A204.1 (cell line): ENCODE results near the gene TRPM5.

Source experiments
- FAIRE-seq: peaks from 2 replicates; lab custom pipeline; 2012; peaks lifted over from hg19 to GRCh38; lab: Jason Lieb, UNC

The TRPM5 gene

DNA sequence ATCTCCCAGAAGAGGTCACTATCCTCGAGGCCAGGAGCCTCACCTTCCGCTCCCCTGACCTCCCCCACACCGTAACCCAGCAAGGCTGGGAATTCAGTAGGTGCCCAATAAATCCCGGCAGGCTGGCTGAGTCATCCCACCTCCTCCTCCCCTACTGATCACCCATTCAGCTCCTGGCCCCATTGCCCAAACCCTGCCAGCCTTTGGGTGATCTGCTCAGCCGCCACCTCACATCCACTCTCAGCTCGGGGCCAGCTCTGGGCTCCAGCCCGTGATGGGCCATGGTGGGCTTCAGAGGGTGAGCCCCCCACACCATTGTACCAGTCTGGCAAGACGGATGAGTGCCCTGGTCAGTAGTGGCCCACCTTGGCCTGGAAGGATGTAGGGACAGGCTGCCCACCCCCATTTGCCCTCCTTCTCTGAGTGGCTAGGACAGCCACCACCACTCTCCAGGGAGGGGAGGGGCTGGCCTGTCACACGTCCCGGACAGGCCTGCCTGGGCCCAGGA is 8.2 kb downstream of the TRPM5 start:
- FAIRE-seq: no peak

DNA sequence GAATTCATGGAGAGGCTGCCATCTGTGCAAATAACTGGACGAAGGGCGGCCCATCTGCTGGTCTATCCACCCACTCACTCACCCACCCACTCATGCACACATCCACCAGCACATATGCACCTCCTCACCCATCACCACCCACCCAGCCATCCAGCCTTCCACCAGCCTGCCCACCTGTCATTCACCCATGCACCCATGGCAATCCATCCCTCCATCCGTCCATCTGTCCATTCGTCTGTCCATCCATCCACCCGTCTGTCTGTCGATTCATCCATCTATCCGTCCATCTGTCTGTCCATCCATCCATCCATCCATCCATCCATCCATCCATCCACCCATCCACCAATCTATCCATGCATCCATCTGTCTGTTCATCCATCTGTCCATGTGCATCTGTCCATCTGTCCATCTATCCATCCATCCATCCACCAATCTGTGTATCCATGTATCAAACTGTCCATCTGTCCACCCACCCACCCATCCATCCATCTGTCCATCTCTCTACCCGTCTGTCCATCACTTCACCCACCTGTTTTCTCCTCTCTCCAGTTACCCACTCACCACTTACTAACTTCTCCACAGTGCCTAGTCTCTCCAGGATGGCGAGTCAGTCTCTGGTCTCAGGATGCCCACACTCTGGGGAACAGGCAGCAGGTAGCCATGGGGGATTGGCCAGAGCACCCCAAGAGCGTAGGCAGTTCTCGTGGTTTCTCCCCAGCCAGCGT is 8.9 kb downstream of the TRPM5 start:
- no peak for FAIRE-seq

DNA sequence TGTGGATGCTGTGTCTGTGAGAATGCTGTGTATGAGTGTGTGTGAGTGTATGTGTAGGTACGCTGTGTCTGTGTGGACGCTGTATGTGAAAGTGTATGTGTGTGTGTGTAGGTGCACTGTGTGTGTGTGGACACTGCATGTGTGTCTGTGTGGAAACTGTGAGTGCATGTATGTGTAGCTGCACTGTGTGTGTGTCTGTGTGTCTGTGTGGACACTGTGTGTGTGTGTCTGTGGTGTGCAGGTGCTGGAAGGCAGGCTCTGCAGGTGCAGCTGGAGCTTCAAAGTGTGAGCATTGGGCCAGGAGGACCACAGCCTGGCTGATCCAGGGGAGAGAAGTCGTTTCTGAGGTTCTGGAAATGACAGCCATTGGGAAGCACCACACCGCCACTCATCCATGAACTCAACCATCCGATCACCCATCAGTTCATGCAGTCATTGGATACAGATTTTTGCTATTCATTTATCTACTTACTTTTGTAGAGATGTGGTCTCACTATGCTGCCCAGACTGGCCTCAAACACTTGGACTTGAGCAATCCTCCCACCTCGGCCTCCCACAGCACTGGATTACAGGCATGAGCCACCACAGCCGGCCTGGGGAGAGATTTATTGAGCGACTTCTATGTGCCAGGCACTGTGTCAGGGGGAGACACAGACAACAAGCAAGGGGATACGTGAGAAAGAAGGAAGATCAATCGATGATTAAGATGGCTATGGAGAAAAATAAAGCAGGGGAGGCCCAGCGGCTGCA is 9.6 kb downstream of the TRPM5 start:
- FAIRE-seq: no peak

DNA sequence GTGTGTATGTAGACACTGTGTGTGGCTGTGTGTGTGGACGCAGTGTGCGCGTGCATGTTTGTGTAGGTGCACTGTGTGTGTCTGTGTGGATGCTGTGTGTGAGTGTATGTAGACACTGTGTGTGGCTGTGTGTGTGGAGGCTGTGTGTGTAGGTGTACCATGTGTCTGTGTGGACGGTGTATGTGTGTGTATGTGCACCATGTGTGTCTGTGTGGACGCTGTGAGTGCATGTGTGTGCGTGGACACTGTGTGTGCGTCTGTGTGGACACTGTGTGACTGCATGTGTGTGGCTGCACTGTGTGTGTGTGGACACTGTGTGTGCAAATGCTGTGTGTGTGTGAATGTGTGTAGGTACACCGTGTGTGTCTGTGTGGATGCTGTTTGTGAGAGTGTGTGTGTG is 10.3 kb downstream of the TRPM5 start:
- FAIRE-seq: no peak

DNA sequence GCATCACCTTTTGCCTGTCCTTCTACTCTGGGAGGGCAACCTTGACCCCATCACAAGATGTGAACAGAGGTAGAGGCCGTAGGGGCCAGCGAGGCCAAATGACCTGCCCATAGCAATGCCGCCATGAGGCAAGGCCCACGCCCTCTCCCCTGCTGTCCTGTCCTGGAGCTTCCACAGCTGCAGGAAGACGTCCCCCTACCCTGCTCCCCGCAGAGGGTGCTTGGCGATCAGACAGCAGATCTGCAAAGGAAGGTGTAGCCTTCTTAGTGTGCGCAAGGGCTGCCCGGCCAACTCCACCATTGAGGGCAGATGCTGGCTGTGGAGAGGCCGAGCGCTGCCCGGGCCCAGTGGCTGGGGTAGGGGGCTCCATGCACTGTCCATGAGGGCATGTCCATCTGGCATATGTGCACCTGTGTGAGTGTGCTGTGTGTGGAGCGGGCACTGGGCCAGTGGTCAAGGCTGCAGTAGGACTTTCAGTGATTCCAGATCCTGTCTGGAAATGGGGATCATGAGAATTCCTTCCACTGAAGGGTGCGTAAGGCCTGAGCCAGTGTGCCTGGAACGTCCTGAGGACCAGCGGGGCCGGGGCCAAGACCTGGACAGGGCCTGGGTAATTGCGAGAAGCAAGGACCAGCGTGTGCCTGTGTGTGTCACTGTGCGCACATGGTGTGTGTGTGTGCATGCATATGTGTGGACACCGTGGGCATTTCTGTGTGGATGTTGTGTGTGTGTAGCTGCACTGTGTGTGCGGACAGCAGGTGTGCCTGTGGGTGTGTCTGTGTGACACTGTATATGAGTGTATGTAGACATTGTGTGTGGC is 11.0 kb downstream of the TRPM5 start:
- FAIRE-seq: no peak

DNA sequence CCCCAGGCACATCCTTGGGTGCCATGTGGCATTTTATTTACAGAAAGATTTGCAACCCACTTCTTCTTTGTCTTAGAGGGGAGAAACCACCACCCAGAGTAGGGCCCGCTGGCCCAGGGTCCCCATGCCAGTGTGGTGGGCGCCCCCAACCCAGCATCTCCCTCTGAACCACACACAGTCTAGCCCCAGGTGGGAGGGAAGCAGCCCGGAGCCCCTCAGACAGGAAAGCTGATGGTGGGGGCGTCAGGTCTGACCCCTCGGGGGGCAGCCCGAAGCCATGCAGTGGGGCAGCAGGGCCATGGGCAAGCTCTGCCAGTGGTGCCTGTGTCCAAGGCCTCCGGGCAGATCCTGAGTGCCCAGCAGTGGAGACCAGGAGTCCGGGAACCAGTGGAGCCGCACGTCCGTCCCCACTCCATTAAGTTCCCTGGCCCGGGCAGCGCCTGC is 11.7 kb downstream of the TRPM5 start:
- no peak for FAIRE-seq

DNA sequence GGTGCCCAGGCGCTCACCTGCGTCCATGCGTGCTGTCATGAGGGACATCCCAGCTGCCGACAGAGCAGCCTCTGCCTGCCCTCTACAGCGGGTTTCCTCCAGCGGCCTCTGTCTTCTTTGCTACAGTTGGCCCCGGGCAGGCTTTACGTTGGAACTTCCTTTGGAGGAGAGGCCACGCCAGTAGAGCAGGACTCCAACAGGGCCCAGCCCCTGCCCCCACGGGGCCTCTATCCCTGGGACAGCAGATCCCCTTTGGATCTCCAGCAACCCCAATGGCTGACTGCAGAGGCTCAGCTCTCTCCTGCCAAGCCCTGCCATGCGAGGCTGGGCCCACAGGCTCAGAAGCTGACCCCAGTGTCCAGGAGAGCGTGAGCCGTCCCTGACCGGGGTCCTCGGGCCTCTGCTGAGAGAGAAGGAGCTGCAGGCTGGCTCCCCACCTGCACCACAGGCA is 12.1 kb downstream of the TRPM5 start:
- FAIRE-seq: no peak

DNA sequence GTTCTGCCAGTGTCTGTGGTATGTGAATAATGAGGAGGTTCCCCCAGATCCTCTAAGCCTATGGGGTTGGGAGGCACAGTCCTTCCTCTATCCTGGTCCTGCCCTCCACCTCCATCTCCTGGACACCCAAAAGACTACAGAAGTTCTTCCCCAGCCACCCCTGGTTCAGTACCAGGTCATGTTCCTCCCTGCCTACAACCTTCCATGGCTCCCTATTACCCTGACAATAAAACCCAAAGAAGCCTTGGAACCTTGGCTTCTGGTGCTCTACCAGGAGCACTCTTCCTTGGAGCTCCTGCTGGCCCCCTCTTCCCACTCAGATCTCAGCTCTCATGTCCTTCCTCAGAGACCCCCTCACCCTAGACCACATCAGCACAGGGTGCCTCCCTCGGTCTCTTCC is 12.9 kb downstream of the TRPM5 start:
- no peak for FAIRE-seq

DNA sequence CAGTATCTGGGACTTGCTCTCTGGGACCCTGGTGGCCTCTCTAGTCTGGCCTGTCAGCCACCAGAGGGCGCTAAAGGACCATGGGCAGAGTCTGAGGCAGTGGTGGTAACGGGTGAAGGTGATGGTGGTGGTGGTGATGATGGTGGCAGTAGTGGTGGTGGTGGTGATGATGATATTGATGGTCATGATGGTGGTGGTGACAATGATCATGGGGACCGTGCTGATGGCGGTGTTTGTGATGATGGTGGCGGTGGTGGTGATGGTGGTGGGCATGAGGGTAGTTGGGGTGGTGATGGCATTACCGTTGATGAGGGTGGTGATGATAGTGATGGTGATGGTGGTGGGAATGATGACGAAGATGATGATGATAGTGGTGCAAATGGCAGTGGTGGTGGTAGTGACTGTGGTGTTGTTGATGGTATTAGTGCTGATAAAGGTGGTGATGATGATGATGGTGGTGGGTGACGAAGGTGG is 16.0 kb downstream of the TRPM5 start:
- no peak for FAIRE-seq

DNA sequence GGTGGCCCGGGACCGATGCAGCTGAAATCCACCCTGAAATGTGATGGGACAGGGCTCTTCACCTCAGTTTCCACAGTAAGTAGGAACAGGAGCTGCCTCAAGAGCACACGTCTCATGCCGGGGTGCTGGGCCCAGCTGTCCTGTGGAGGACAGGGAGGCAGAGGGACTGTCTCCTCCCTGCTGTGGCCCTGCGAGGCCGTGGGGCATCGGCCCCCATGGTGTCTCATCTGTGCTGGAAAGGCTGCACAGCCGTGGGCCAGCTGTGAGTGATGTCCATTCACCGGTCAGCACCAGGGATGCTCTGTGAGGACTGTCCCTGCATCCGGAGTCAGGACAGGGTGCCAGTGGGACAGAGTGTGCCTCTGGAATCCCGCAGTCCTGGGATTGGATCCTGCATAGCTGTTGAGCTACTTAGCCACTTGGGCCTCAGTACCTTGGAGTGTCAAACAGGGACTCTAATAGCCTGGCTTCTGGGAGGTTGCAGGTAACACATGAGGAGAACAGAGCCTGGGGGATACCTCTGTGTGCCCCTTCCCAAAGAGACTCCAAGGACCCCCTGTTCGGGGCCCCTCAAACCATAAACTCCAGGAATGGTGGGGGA is 16.5 kb downstream of the TRPM5 start:
- no peak for FAIRE-seq

DNA sequence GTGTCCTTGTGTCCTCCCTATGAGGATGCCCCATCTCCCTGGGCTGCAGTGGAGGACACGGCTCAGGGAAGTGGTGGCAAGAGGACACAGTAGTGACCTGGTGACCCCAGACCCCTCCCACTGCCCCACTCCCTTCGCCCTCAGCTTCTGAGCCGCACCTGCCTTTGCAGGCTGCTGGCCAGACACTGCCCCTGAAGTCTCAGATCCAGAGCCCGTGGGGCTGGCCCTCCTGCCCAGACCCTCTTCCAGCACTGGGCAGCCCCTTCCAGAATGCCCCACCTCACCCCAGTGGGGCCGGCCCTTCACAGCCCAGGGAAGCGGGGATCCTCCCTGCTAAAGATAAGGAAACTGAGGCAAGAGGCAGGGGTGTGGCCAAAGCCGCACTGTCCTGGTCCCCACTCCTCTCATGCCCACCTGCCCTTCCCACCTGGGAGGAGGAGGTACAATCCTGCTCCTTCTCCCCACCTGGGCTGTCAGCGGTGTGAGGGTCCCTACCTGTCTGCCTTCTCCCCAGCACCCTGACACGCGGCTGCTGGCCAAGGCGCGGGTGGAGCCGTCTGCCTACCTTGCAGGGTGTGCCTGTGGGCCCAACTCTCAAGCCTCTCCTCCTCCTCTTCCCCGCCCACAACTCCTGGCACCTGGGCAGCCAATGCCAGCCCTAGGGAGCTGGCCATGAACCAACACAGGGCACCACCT is 17.3 kb downstream of the TRPM5 start:
- FAIRE-seq: no peak

DNA sequence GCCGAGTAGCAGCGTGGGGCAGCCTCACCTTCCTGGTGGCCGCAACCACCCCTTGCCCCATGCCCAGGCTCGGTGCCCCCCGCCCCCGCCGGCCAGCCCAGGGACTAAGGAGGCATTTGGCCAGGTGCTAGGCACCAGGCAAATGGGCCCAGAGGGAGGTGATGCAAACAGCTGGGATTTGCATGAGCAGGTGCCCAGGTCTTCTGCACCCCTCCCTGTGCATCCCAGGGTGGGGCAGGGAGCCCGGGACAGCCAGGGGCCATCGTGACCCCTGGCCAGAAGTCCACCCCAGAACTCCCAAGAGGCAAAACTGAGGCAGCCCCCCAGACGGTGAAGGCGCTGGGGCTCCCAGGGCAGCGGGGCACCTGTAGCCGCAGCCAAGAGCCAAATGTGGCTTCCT is 18.1 kb downstream of the TRPM5 start:
- no peak for FAIRE-seq

DNA sequence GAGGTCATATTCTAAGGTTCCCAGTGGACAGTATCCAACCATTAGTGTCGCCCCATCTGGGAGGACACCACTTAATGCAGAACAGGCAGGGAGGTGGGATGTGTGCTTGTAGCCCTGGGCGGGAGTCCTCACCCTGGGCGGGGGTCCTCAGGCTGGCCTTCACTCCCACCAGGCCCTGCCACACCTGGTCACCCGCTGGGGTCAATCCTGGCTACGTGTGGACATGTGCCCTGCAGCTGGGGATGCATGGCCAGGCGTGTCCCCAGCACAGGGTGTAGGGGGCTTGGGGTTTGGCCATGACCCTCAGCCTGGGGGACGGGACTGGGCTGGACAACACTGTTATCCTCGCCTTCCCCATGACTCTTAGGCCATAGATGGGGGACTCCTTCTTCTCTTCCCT is 18.8 kb downstream of the TRPM5 start:
- no peak for FAIRE-seq

DNA sequence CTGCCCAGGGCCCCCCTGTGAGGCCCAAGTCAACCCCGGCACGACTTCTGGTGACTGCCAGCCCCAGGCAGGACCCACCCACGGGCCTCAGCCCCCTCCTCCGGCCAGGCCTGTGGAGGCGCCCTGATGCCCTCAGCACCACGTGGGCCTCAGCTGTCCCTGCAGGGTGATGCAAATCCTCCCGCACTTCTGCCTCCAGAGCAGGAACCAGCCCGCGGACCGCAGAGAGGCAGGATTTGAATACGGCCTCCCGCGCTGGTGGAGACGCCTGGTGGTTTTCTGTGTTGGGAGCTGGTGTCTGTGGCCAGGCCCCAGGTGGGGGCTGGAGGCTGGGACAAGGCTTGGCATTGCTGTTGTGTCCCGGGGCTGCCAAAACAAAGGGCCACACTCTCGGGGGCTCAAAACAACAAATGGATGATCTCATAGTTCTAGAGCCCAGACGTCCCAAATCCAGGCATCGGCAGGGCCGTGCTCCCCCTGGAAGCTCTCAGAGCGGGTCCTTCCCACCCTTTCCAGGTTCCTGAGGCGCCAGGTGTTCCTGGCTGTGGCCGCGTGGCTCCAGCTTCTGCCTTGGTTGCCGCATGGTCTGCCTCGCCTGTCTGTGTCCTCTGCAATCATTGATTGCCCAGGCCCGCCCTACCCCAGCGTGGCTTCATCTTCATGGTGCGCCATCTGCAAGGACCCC is 19.4 kb downstream of the TRPM5 start:
- FAIRE-seq: no peak

DNA sequence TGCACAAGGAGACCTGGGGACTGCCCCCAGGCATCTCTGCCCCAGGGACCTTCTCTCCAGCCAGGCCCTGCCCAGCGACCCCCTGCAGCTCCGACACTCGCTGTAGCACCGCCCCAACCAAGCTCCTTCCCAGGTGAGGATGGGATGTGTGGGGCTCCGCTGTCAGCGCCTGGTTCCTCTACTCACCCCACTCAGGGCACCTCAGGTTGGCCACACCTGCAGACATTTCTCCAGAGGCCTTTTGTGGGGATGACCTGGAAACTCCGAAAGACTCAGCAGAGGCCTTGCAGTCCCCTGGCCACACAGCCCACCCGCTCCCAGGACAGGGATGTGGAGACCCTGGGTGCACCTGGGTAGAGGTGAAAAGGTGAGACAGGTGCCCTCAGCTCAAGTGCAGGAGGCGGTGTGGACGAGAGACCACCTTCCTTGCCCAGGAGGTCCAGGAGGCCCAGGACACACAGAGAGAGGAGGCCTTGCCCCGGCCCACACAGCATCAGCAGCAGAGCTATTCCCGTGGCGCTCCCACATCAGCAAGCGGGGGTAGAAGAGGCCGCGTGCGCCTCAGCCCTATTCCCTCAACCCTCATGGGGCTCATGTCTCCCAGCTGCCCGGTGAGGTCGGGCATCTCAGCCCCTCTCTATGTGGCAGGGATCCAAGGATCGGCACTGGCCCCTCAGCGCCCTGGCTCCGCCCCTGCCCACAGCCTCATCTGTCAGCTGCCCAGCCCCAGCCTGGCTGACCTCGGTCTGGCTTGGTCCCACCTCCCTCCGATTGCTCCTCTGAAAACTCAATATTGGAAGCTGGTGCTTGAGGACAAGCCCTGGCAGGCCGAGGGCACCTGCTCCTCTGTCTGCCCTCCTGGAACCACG is 20.9 kb downstream of the TRPM5 start:
- no peak for FAIRE-seq

DNA sequence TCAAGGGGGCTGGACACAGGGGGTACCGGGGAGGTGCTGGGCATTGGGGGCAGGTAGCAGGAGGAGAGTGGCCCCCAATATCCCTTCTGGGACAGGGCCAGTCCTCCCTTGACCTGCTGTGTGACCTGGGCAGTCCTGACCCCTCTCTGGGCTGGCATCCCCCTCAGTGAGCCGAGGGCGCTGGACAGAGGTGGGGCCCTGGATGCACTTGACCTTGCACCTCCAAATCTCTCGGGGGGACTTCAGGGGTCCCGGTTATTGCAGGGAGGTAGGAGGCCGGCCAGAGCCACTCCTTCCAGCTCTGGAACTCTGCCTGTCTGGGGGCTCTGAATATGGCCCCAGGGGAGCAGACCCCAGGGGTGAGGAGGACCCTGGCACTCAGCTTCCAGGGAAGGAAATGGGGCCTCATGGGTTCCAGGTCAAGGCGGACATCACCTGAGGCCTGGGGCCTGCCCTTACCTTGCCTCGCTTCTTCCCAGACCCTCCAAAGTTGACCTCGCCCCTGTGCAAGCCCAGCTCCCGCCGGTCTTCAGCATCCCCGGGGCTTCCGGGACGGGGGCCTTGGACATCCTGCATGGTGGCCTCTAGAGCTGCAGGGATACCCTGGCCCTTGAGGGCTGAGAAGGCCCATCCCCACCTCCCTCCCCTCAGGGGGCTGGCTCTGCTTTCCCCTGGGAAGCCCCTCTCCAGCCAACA is 21.7 kb downstream of the TRPM5 start:
- no peak for FAIRE-seq

DNA sequence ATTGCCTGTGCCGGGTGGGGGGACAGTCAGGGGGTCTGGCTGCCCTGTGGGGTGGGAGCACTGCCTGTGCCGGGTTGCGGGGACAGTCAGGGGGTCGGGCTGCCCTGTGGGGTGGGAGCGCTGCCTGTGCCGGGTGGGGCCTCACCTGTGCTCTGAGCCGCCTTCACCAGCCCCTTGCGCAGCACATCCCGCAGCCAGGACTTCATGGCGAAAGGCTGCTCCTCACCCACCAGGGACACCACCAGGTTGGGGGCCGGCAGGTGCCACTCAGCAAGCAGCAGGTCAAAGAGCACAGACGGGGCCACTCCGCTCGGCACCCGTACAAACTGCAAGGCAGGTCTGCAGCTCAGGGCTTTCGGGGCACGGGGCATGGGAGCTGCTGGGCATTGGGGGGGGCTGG is 22.3 kb downstream of the TRPM5 start:
- FAIRE-seq: no peak

DNA sequence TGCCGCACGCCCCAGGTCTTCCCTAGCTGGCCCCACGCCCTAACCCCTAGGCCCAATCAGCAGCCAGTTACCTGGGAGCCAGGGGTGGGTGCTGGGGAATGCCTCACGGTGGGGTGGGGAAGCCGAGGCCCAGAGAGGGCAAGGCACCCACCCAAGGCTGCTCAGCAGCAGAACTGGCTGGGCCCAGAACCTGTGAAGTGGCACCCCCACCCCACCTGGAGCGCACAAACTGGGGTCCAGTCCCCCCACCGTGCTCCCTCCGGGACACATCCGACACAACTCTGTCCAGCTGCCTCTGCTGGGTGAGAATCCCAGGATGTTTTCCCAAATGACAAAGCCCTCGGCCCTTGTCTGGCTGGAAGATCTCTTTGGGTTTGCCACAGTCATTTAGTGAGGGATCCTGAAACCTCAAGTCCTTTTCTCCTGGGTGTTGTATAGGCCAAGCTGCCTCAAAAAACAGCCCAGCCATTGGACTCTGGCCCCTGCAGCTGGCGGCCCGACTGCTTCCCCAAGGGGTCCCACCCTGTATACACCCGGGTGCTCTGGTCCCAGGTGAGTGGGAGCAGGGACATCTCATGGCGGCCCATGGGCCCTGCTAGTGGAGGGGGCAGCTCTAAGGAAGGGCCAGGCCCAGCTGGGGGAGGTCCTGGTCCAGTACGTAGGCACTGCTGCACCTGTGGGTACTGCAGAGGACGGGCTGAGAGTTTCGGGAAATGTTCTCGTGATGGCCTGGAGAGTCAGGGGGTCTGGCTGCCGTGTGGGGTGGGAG is 22.9 kb downstream of the TRPM5 start:
- no peak for FAIRE-seq
